Subcutaneous adipose tissue (tissue), 4 donors: ENCODE measurements around the gene MTMR12. TPM values are rescaled to one million over a fixed set of nuclear protein-coding genes. Genes with fewer than 3 reads are reported as not detected.

Source experiments
- CTCF ChIP-seq: fragments of 450-650 bp; IDR thresholded peaks from one replicate; pipeline ENCODE4 v1.5.1; 2016; ENCODE audit warnings: low read depth, mild to moderate bottlenecking, control low read depth, antibody characterized with exemption, moderate library complexity
- total RNA-seq, 4 donors: library from RNA; depleted of rRNA; stranded (reverse); fragments of >200 nt; gene quantifications; one replicate each; pipeline ENCODE4 v1.1.0, GENCODE V29; 2016

Gene MTMR12
- total RNA-seq, 4 donors from 2014 or later = 41.8 to 96.0 (median 62.3) TPM

DNA sequence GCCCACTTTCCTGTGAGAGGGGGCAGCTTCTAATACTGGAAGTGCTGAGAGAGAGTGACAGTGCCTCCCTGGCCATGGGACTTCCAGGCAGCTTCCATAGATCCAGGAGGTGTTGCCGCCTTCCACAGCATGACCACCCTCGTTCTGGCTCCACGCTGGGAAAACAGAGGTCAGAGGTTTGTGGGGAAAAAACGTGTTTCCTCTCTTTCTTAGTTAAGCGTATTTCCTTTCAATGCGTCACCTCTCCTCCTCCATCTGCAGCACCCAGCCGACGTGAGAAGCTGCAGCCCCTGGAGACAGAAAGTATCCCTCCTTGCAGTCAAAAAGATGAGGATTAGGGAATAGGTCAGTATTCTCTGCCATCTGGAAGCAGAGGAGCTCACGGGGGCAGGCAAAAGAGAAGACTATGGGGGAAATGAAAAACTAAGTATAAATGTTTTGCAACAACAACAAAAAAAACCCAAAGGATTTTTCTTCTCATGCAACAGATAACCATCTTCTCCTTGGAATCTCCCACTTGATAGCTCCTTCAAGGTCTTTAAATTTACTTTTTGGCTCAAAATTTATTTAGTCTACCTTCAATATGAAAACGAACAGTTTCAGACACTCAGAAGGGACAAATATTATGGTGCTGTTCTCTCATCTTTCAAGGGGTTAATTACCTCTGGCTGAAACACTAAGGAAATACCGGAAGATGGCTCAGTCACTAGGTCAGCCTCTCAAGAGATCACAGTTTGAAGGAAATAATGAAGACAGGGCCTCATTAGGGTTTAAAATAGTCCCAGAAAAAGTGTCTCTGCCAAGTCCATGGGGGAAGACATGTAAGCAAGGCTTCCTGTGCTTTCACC is 38.0 kb downstream of the MTMR12 start:
- no peak for TF ChIP-seq CTCF

DNA sequence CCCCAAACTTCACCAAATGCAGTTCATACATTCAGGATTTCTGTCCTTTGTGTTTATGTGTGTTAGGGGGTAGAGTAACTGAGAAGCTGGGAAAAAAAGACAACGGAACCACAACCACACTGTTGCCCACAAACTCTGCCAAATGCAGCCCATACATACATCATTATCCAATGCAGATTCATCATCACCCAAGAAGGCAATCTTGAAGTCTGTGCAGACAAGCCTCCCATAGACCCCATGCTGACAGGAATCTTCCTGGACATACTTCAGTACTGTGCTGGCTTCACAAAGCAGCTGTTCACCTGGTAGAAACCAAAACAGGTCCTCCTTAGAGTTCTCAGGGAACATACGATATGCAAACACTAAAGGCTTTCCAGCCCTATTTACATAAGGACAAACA is 38.9 kb downstream of the MTMR12 start:
- TF ChIP-seq CTCF = no peak

- TF ChIP-seq CTCF = no peak
Measured at GRCh38 chr5:32272746-32273145, 40.0 kb downstream of the MTMR12 start.

GRCh38 chr5:32270946-32271345 is 41.8 kb downstream of the MTMR12 start:
- TF ChIP-seq CTCF = no peak

DNA sequence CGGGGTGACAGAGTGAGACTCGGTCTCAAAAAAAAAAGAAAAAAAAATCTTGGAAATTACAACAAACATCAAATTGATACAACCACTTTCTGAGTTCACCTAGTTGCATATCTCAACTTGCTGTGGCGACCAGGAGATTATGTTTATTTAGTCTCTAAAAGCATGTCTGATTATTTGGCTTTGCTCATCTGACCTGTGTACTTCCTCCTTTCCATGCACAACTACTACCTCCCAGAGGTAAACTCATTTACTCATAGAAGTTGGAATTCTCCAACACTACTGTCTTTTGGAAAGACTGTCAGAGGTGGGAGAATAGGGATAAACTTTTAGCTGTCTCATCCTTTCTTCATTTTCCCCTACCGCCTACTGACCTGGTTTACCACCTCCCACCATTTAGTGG is 42.6 kb downstream of the MTMR12 start:
- no peak for TF ChIP-seq CTCF

DNA sequence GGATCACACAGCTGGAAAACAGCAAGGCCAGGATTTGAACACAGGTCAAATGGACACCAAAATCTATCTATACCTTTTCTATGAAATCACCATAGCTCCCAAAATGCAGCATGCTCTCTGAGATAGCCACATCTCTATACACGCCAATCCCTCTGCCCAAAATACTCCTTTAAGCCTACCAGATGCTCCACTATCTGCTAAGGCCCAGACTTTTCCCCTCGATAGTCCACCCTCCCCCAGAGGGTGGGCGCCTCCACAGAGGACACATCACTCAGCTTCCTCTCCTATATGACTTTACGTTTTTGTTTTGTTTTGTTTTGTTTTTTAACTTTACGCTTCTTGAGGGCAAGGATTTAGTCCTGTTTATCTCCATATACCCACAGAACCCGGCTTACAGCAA is 46.8 kb downstream of the MTMR12 start:
- no peak for TF ChIP-seq CTCF

GRCh38 chr5:32264957-32265572 is 47.7 kb downstream of the MTMR12 start:
- TF ChIP-seq CTCF = no peak
